SHP77 treated with DMSO at 0.1 percent for 48 hours (cell line): Measurements from ENCODE around the gene TK2.

Experiments
- DNase-seq: peaks from one replicate; lab custom pipeline; 2025; lab: John Stamatoyannopoulos, UW

The TK2 gene

GRCh38 chr16:66544016-66544757, 5.7 kb downstream of the TK2 start:
- DNase-seq: no peak

DNA sequence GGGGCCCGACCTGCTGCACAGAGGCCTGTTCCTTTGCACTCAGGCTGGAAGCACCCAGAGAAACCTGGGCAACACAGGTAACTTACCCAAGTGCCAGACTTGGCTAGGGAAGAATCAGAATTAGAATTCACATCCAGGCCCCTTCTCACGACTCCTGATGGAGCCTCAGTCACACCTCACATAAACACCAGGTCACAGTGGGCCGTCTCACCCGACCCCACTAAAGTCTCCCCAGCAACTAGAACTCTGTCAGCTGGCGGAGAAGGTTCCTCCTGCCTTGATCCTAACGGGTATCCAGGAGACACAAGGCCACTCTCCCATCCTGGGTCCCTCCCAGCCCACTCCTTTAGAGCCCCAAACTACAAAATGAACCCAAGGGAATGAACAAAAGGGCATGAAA, 6.4 kb downstream of the TK2 start:
- no peak for DNase-seq

GRCh38 chr16:66542396-66542795, 7.5 kb downstream of the TK2 start:
- DNase-seq: no peak

- DNase-seq: no peak
Measured at GRCh38 chr16:66541388-66542355, 8.2 kb downstream of the TK2 start.

GRCh38 chr16:66539623-66540469, 10.1 kb downstream of the TK2 start:
- DNase-seq: no peak

DNA sequence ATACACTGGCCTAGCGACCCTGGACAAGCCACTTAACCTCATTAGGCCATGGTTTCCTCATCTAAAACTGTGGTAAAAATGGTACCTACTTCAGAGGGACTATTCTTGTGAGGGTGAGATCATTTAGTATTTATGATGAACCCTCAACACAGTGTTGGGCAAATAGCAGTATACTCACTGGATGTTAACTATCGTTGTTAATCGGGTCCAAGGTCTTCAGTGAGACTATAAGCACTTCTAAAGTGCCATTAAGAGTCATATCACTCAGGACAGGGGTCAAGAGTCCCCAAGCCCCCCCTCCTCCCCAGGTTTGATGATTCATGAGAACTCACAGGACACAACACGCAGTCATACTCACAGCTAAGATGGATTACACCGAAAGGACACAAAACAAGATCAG, 11.0 kb downstream of the TK2 start:
- no peak for DNase-seq

DNA sequence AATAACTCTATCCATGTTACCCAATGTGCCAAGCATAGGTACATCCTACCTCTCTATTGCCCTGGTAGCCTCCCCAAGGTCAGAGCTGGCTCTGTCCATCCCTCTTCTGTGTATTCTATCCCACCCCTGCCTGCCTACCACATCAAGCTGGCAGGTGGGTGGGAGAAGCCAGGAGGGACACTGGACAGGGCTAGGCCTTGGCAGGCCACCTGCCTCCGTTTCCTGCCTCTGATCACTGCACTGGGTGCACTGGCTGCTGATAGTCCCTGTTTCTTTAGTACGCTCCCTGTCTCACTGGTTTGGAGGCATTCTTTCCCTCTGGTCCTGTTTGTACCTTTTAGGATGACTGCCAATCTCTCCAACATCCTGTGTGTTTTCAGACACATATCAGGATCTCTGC, 12.7 kb downstream of the TK2 start:
- no peak for DNase-seq

DNA sequence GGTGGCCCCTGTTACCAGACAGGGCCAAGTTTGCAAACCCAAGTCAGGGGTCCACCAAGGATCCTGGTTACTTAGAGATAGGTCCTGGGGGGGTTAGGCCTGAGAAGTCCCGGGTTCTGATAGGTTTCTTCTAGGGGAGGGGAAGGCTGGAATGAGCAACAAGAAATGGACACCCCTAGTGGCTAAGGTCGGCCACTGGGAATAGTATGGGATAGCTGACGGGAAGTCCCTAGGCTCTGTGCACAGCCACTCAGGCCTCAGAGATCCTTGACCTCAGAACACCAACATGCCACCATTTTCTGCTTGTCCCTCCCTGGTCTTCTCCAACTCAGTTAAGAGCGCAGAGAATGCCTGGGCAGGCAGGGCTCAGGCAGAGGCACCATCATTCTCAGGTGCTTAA, 13.4 kb downstream of the TK2 start:
- DNase-seq: no peak

DNA sequence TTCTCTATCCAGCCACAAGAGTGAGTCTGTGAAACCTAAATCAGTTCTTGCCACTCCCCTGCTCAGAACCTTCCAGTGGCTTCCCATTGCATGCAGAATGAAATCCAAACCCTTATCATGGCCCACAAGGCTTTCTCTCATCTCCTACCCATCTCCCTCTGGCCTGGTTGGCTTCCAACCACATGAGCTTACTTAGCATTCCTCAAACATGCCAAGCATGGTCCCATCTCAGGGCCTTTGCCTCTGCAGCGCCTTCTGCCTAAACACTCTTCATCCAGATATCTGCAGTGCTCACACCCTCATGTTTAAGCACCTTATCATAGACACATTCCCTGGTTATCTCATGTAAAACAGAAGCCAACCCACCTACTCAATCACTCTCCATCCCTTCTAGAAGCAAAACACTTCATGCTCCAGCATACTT, 15.5 kb downstream of the TK2 start:
- no peak for DNase-seq

- DNase-seq: no peak
Measured at GRCh38 chr16:66529475-66529874, 20.4 kb downstream of the TK2 start.

GRCh38 chr16:66528294-66528693, 21.6 kb downstream of the TK2 start:
- no peak for DNase-seq

DNA sequence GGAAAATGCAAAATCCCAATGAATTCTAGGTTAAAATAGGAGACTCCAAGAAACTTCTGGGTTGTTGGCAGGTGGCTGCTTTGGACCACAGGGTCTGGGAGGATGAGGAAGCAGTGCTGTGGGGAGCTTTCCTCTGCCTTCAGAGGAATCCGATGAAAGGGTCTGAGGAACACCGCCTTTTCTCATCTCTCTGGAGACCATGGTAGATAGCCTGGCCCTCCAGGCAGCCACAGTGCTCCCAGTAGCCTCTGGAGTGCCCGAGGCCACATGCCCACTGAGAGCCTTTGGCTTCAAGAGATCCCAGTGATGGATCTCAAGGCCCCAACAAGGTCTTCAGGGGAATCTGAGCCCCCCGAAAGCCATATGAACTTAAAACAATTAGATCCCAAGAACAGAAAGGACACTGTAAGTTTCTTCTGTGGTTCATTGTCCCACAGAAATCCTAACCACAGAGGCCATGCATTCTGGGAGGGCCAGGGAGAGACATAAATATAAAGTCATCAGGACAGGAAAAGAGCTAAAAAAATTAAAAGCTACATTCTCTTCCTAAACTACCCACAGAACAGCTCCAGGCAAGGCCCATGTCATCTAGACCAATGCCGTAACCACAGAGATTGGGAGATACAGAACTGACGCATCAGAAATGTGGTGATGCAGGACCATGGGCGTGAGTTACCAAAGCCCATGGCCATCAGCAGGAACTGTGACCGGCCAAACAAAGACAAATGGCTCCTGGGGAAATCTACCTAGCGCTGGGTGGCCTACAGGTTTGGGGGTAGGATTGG, 24.3 kb downstream of the TK2 start:
- no peak for DNase-seq

GRCh38 chr16:66524601-66525164, 25.2 kb downstream of the TK2 start:
- DNase-seq: no peak

- DNase-seq: no peak
Measured at GRCh38 chr16:66523861-66524354, 26.0 kb downstream of the TK2 start.

- no peak for DNase-seq
Measured at GRCh38 chr16:66522816-66523590, 26.9 kb downstream of the TK2 start.

- no peak for DNase-seq
Measured at GRCh38 chr16:66521951-66522771, 27.8 kb downstream of the TK2 start.

GRCh38 chr16:66521252-66521713, 28.6 kb downstream of the TK2 start:
- no peak for DNase-seq

DNA sequence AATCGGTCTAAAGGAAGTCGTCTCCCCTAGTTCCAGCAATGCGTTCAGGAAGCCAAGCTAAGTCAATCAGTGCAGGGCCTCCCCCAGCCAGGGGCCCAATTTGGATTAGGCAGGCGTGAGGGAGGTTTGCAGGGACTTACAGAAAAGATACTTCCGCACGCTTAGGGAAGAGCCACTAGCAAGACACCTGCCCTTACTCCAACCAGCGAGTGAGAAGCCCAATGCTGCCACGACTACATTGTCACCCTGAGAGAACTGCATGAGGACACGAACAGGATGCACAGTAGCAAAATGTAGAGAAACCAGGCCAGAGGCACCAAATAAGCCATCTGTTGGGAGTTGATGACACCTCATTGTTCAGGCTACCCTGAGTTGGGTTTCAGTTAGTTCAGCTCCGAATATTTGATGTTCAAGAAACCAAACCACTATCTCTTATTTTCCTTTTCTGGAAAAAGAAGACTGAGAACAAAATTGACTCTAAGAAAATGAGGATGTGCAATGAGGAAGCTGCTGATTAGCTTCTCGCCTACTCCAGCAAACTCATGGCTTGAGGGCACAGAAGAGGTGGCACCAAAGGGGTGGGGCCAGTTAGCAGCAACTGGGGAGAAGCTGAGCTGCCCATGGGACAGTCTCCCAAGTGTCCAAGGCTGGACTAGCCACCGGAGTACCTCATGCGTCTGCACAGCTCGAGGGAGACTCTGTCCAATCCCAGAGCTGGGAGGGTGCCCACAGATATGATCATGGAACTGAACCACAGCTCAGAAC, 29.3 kb downstream of the TK2 start:
- no peak for DNase-seq
